ENCODE measurements around the gene HIGD1A. TPM values are rescaled to one million over a fixed set of nuclear protein-coding genes. Genes with fewer than 3 reads are reported as not detected.

The HIGD1A gene
- total and polyA plus RNA-seq, 4 donors = 76.1 to 148 (median 86.1) TPM

- WGBS, 2 donors = 33 to 35% methylated on average over 2 of the region's 2 CpGs
- no peak overlapping the region for H3K4me3 ChIP-seq
- no peak for ATAC-seq (ENCODE audit: insufficient read depth, low FRiP score)
- peaks cover 0 to 4% (median 0%) of the 10 kb centered on the region in 5 donors for H3K4me1 ChIP-seq (ENCODE audit: control insufficient read depth in 5 of 5, insufficient read depth in 5 of 5, low read length in 5 of 5)
- no peak overlapping the region for H3K9ac ChIP-seq (ENCODE audit: insufficient read depth in 1 of 2, low read length in 2 of 2)
- DNase-seq = no peak
- no peaks in the 10 kb centered on the region for H3K9me3 ChIP-seq (ENCODE audit: control insufficient read depth in 4 of 4, insufficient read depth in 3 of 4, low read length in 3 of 4)
- no peaks in the 10 kb centered on the region for H3K36me3 ChIP-seq (ENCODE audit: control insufficient read depth in 4 of 4, insufficient read depth in 4 of 4, low read length in 4 of 4)
- no peak for TF ChIP-seq CTCF (IDR thresholded peaks at IDR 0.05; ENCODE audit: control extremely low read depth, extremely low read depth)
- no peaks in the 10 kb centered on the region for H3K27me3 ChIP-seq (ENCODE audit: control insufficient read depth in 3 of 3, insufficient read depth in 3 of 3, low read length in 2 of 3)
- H3K27ac ChIP-seq (ENCODE audit: low read depth in 1 of 2, low read length in 1 of 2) = peak overlapping the region in 1 of 2 donors; percentile 15
Measured at GRCh38 chr3:42852441-42852840, 48.2 kb upstream of the HIGD1A start.

DNA sequence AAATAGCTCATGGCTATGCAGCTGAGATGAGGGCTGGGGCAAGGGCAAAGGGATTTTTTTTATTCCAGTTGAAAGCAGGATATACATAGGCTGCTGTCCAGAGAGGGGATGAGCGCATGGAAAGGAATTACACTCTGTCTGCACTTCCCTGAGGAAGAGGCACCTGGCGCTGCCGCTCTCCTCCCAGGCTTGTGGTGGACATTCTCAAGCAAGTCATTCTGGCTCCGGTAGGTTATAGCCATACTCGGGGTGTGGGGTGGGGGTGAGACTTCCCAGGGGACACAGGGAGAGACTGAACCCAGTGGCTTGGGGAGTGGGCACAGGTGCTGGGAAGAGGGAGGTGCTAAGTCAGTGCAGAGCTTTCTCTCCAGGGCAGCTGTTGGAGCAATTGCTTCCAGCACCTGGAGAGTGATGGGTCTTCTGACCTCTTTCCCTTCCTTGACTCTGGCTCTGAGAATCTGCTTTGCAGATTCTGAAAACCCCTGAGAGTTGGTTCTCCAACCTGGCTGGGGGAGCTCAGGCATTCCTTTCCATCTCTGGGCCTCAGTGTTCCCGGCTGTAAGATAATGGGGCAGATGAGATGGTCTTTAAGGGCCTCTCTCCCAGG is 47.0 kb upstream of the HIGD1A start:
- Histone ChIP-seq H3K36me3 (ENCODE audit: control insufficient read depth in 4 of 4, insufficient read depth in 4 of 4, low read length in 4 of 4) (no peaks in the 10 kb centered on the region), H3K4me3 (no peak overlapping the region), H3K4me1 (ENCODE audit: control insufficient read depth in 5 of 5, insufficient read depth in 5 of 5, low read length in 5 of 5) (peaks cover 0 to 5% (median 0%) of the 10 kb centered on the region in 5 donors), H3K27ac (ENCODE audit: low read depth in 1 of 2, low read length in 1 of 2) (no peak overlapping the region), H3K9me3 (ENCODE audit: control insufficient read depth in 4 of 4, insufficient read depth in 3 of 4, low read length in 3 of 4) (no peaks in the 10 kb centered on the region), H3K9ac (ENCODE audit: insufficient read depth in 1 of 2, low read length in 2 of 2) (no peak overlapping the region), H3K27me3 (ENCODE audit: control insufficient read depth in 3 of 3, insufficient read depth in 3 of 3, low read length in 2 of 3) (no peaks in the 10 kb centered on the region)
- ATAC-seq (ENCODE audit: insufficient read depth, low FRiP score) = no peak
- no peak for DNase-seq
- no peak for TF ChIP-seq CTCF (IDR thresholded peaks at IDR 0.05; ENCODE audit: control extremely low read depth, extremely low read depth)
- WGBS, 2 donors = 88 to 91% methylated on average over 6 of the region's 6 CpGs

DNA sequence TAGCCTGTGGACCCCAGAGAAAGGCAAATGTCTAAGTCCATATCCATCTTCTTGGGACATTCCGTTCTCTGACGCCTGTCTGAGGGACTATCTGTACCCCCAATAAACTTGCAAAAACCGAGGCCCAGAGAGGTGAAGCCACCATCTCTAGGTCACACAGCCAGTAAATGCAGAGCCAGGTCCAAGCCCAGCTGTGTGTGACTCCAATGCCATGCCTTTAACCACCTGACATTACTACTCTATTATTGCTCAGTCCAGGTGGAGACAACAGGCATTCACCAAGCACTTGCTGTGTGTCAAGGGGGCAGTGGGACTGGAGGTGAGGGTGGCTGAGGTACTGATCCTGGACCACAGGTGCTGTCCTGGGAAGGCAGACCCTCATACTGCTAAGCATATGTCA is 46.0 kb upstream of the HIGD1A start:
- no peak for DNase-seq
- ATAC-seq (ENCODE audit: insufficient read depth, low FRiP score) = no peak
- Histone ChIP-seq H3K27me3 (ENCODE audit: control insufficient read depth in 3 of 3, insufficient read depth in 3 of 3, low read length in 2 of 3) (no peaks in the 10 kb centered on the region), H3K4me1 (ENCODE audit: control insufficient read depth in 5 of 5, insufficient read depth in 5 of 5, low read length in 5 of 5) (peaks cover 0 to 7% (median 0%) of the 10 kb centered on the region in 5 donors), H3K9me3 (ENCODE audit: control insufficient read depth in 4 of 4, insufficient read depth in 3 of 4, low read length in 3 of 4) (no peaks in the 10 kb centered on the region), H3K36me3 (ENCODE audit: control insufficient read depth in 4 of 4, insufficient read depth in 4 of 4, low read length in 4 of 4) (no peaks in the 10 kb centered on the region), H3K27ac (ENCODE audit: low read depth in 1 of 2, low read length in 1 of 2) (no peak overlapping the region), H3K9ac (ENCODE audit: insufficient read depth in 1 of 2, low read length in 2 of 2) (no peak overlapping the region), H3K4me3 (no peak overlapping the region)
- 91 to 98% methylated on average over 3 of the region's 3 CpGs for WGBS, 2 donors
- no peak for TF ChIP-seq CTCF (IDR thresholded peaks at IDR 0.05; ENCODE audit: control extremely low read depth, extremely low read depth)

DNA sequence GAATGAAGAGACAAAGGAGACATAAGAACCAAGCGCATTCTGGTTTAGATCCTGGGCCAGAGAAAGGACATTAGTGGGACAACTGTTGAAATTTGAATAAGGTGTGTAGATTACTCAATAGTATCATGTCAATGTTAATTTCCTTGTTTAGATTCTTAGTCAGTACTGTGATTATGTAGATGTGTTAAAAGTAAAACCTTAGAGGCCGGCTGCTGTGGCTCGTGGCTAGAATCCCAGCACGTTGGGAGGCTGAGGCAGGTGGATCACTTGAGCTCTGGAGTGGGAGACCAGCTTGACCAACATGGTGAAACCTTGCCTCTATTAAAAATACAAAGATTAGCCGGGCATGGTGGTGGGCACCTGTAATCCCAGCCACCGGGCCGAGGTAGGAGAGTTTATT is 44.7 kb upstream of the HIGD1A start:
- Histone ChIP-seq H3K27me3 (ENCODE audit: control insufficient read depth in 3 of 3, insufficient read depth in 3 of 3, low read length in 2 of 3) (no peaks in the 10 kb centered on the region), H3K4me1 (ENCODE audit: control insufficient read depth in 5 of 5, insufficient read depth in 5 of 5, low read length in 5 of 5) (peaks cover 0 to 8% (median 0%) of the 10 kb centered on the region in 5 donors), H3K9me3 (ENCODE audit: control insufficient read depth in 4 of 4, insufficient read depth in 3 of 4, low read length in 3 of 4) (no peaks in the 10 kb centered on the region), H3K36me3 (ENCODE audit: control insufficient read depth in 4 of 4, insufficient read depth in 4 of 4, low read length in 4 of 4) (no peaks in the 10 kb centered on the region), H3K27ac (ENCODE audit: low read depth in 1 of 2, low read length in 1 of 2) (no peak overlapping the region), H3K9ac (ENCODE audit: insufficient read depth in 1 of 2, low read length in 2 of 2) (no peak overlapping the region), H3K4me3 (no peak overlapping the region)
- 94 to 96% methylated on average over 7 of the region's 7 CpGs for WGBS, 2 donors
- no peak for ATAC-seq (ENCODE audit: insufficient read depth, low FRiP score)
- TF ChIP-seq CTCF (IDR thresholded peaks at IDR 0.05; ENCODE audit: control extremely low read depth, extremely low read depth) = no peak
- DNase-seq = no peak
